ENCODE measurements around the gene SLC39A13.

GRCh38 chr11:47391077-47391583, 17.3 kb upstream of the SLC39A13 start:
- no peak for TF ChIP-seq CTCF (conservative IDR thresholded peaks at IDR 0.05; ENCODE audit: low read depth, low read length)
- TF ChIP-seq EZH2phosphoT487 (IDR thresholded peaks at IDR 0.05; ENCODE audit: borderline replicate concordance, low read length): no peak
